Motor neuron (in vitro differentiated cells): Measurements from ENCODE around the gene TMEM132D. TPM values are rescaled to one million over a fixed set of nuclear protein-coding genes. Genes with fewer than 3 reads are reported as not detected.

Source experiments
- ATAC-seq, 8 experiments: fragments of 200-7000 bp; cut with Tn5 transposase; replicated peaks in 6 of 8; 2 replicates each; pipeline ENCODE4 v1.8.0; 2021; ENCODE audit warnings: mild to moderate bottlenecking in 8 of 8, moderate library complexity in 8 of 8
- H3K27ac ChIP-seq, 2 donors: fragments of 250-450 bp; sonication (Bioruptor Pico); 2 replicates each; pipeline ENCODE4 v1.9.0; 2021; ENCODE audit warnings: antibody characterized with exemption in 2 of 2, mild to moderate bottlenecking in 2 of 2, moderate library complexity in 1 of 2
- H3K4me1 ChIP-seq, 2 donors: fragments of 250-450 bp; sonication (Bioruptor Pico); replicated peaks in 1 of 2; 2 replicates each; pipeline ENCODE4 v1.6.1; 2021; ENCODE audit warnings: antibody characterized with exemption in 2 of 2, mild to moderate bottlenecking in 2 of 2, moderate library complexity in 1 of 2
- H3K4me3 ChIP-seq, 5 donors: fragments of 250-450 bp; sonication (Bioruptor Pico); 2 replicates each; pipeline ENCODE4 v1.9.0; 2021; ENCODE audit warnings: antibody characterized with exemption in 5 of 5, mild to moderate bottlenecking in 5 of 5, moderate library complexity in 4 of 5
- WGBS, 10 experiments: fragments of 450-650 bp; shearing (Covaris generic); methylation state at CpG; one replicate each; pipeline ENCODE4 v1.0.0; 2022; 5-methylcytosine and 5-hydroxymethylcytosine counted together
- in situ Hi-C, 9 experiments: fragments of 400-800 bp; cut with MboI; loops; one replicate each; pipeline ENCODE4 v1.15.0; 2021; ENCODE audit warnings: low sequenced_read_pairs in 9 of 9, low pct_unique_long_range_greater_than_20kb in 2 of 9; ENCODE audit not compliant: unreplicated experiment in 9 of 9
- total RNA-seq, 8 experiments: library from RNA; unstranded; fragments of 300-600 nt; gene quantifications; 2 replicates each; pipeline versions ENCODE4 v1.2.3 to v1.2.4, GENCODE V29; 2022

TMEM132D gene
- total RNA-seq, 8 experiments from 2014 or later, result 0.17 to 5.7 (median 1.5) TPM; not detected in 1

DNA sequence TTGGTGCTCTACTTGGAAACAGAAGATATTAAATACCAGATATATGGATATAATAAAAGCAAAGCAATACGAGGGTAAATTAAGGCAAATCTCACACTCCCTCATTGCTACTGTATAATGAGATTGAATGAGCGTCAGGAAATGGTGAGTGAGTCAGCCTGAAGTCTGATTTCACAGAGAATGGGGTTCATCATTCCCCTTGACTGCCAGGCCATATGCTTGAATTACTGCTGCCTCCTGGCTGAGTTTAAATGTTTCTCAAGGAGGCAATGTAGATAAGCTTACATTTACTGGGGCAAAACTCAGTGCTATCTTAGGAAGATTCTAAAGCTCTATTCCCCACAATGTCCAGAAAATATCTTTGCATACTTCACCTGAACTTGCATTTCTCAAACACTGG is 380.2 kb downstream of the TMEM132D start:
- H3K4me1 ChIP-seq, result no peaks in the 10 kb centered on the region
- H3K27ac ChIP-seq, result no peak overlapping the region
- no peak overlapping the region for H3K4me3 ChIP-seq
- peak in 1 of 8 experiments; percentile 43 for ATAC-seq
- 0 to 100% (median 42%) methylated on average over 1 to 2 of the region's 2 CpGs; no CpG with 5 or more reads in 4 of the 10 experiments for WGBS, 10 experiments
- in situ Hi-C loops, result no loop called here

DNA sequence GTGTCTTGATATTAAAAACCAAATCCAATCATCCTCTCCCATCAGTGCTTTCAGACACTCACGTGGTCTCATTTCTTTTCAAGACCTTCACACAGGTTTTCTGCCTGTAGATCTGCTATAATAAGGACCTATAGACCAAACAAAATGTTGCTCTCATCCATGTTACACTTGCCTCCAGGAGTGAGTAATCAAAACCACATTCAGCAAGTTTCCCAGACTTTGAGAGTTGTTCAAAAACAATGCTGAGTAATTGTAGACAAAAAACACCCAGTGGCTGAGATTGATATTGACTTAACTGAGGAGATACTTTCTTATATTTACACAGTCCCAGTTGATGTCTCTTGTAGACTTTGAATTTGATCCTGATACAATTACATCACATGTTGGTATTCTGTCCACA is 383.1 kb downstream of the TMEM132D start:
- peak in 2 of 8 experiments; percentile 17 to 67 for ATAC-seq
- in situ Hi-C loops, result no loop called here
- 0 to 90% (median 0%) methylated on average over 1 of the region's 1 CpG; no CpG with 5 or more reads in 5 of the 10 experiments for WGBS, 10 experiments

DNA sequence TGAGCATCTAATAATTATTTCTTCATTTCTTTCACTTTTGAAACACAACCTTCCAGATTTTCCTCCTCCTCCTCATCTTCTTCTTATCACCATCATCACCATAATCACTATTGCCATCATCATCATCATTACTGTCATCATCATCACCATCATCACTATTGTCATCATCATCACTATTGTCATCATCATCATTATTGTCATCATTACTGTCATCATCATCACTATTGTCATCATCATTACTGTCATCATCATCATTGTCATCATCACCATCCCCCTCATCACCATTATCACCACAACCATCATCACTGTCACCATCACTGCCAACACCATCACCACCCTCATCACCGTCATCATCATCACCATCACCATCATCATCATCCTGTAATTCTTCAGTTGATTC is 400.0 kb downstream of the TMEM132D start:
- ATAC-seq, result no peak
- Histone ChIP-seq H3K4me3 (no peak overlapping the region), H3K4me1 (no peaks in the 10 kb centered on the region), H3K27ac (no peak overlapping the region)
- WGBS, 10 experiments, result 0 to 89% (median 28%) methylated on average over 1 of the region's 1 CpG; no CpG with 5 or more reads in 2 of the 10 experiments
- in situ Hi-C loops, result no loop called here

More for the DNA sequence above, 383.1 kb downstream of the TMEM132D start:
- Histone ChIP-seq H3K4me3 (no peak overlapping the region), H3K27ac (no peak overlapping the region), H3K4me1 (no peaks in the 10 kb centered on the region)

GRCh38 chr12:129496226-129496625 is 407.6 kb downstream of the TMEM132D start:
- H3K4me3 ChIP-seq, result no peak overlapping the region
- 11 to 78% (median 39%) methylated on average over 4 to 6 of the region's 6 CpGs for WGBS, 10 experiments
- ATAC-seq, result peak in 2 of 8 experiments; percentile 9 to 27
- in situ Hi-C loops, result no loop called here
- H3K4me1 ChIP-seq, result no peaks in the 10 kb centered on the region
- H3K27ac ChIP-seq, result no peak overlapping the region

- in situ Hi-C loops, result no loop called here
- Histone ChIP-seq H3K4me3 (no peak overlapping the region), H3K4me1 (no peaks in the 10 kb centered on the region), H3K27ac (no peak overlapping the region)
- WGBS, 10 experiments, result 80 to 100% methylated on average over 1 of the region's 2 CpGs; no CpG with 5 or more reads in 8 of the 10 experiments
- no peak for ATAC-seq
Observed at GRCh38 chr12:129494766-129495165, 409.1 kb downstream of the TMEM132D start.

DNA sequence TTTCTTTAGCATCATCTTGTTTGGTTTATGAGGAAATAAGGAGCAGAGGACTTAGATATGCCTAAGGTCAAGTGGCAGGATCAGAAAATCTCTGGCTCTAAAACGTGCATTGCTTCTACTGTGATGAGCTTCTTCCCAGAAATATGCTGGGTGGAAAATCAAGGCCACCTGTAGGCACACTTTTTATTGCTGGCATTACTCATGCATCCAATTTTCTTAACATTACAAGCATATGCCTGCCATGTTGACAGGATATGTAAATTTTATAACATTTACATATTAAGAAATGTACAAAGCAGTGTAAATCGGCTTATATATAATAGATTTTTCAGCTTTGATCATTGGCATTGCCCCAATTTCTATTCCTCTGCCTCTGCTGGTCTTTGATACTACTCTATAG is 409.6 kb downstream of the TMEM132D start:
- in situ Hi-C loops, result no loop called here
- WGBS, 10 experiments, result 0 to 59% (median 13%) methylated on average over 1 to 2 of the region's 2 CpGs; no CpG with 5 or more reads in 4 of the 10 experiments
- Histone ChIP-seq H3K27ac (no peak overlapping the region), H3K4me1 (no peaks in the 10 kb centered on the region), H3K4me3 (no peak overlapping the region)
- ATAC-seq, result peak in 3 of 8 experiments; percentile 16 to 64 (median 59)

- Histone ChIP-seq H3K4me1 (no peaks in the 10 kb centered on the region), H3K4me3 (no peak overlapping the region), H3K27ac (no peak overlapping the region)
- ATAC-seq, result peak in 1 of 8 experiments; percentile 41
- WGBS, 10 experiments, result 0 to 86% (median 26%) methylated on average over 1 of the region's 1 CpG; no CpG with 5 or more reads in 2 of the 10 experiments
- in situ Hi-C loops, result no loop called here
Observed at GRCh38 chr12:129489100-129489676, 414.6 kb downstream of the TMEM132D start.

DNA sequence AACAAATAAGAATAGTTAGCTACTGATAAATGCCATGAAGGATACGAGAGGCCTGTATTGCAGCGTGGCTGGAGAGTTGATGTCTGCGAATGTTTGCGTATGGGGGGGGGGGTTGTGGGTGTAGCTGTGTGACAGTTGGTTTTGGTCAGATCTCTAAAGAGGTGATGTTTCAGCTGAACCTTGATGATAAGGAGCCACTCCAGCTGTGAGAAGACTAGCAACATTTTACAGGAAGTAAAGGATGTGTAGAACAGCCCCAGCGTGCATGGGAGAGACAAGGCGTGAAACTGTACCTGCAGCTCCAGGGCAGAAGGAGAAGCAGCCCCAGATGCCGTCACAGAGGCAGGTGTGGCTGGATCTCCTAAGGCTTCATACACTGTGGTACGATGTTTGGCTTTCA is 416.9 kb downstream of the TMEM132D start:
- WGBS, 10 experiments, result 33 to 90% (median 57%) methylated on average over 1 to 6 of the region's 8 CpGs; no CpG with 5 or more reads in 3 of the 10 experiments
- H3K4me3 ChIP-seq, result no peak overlapping the region
- H3K4me1 ChIP-seq, result no peaks in the 10 kb centered on the region
- in situ Hi-C loops, result no loop called here
- H3K27ac ChIP-seq, result no peak overlapping the region
- ATAC-seq, result no peak

DNA sequence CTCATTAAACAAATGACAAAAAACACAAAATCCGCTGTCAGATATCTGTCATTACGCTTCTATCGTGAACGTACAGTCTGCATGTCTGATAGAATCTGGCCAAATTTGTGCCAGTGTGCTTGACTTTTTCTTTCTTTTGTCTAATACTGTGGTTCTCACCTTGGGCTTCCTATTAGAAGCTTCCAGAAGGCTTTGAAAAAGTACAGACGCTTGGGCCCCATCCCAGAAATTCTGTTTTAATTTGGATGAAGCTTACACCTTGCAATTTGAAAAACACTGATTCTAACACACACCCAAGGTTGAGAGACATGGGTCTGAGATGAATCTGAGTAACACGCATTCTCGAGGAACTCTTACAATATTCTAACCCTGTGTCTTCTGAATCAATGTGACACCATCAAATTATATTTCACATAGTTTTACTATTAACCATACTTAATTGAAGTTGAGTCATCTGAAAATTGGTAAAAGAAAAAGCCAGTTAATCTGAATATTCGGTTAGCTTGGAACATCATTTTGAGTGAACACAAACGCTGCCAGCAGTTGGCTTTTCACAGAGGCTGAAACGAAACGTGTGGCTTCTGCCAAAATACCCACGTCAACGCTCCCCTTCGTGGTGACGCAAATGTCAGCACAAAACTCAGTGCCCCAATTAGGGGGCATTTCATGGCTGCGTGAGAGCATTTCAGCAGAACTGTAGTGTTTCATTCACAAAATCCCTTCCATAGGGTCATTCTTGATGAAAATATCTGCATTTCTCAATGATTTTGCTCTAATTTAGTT is 420.5 kb downstream of the TMEM132D start:
- no peaks in the 10 kb centered on the region for H3K4me1 ChIP-seq
- in situ Hi-C loops, result no loop called here
- WGBS, 10 experiments, result 12 to 100% (median 47%) methylated on average over 3 to 16 of the region's 16 CpGs; no CpG with 5 or more reads in 1 of the 10 experiments
- no peak for ATAC-seq
- H3K4me3 ChIP-seq, result no peak overlapping the region
- H3K27ac ChIP-seq, result no peak overlapping the region

DNA sequence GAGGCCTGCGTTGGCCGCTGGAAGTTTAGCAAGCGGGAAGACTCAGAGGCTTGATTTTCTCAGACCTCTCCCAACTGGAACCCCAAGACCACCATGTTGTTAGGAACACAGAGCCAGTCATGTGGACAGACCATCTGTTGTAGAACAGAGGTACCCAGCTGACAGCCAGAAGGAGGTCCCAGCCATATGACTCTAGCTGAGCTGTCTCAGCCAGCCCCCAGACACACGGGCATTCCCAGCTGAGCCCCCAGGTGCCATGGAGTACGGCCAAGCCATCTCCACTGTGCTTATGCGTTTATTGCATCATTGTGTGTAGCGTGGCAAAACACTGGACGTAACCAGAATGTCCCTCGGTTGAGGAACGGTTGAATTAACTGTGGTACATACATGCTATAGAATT is 421.9 kb downstream of the TMEM132D start:
- ATAC-seq, result no peak
- in situ Hi-C loops, result no loop called here
- H3K4me3 ChIP-seq, result no peak overlapping the region
- WGBS, 10 experiments, result 13 to 80% (median 40%) methylated on average over 1 to 6 of the region's 10 CpGs; no CpG with 5 or more reads in 3 of the 10 experiments
- H3K4me1 ChIP-seq, result no peaks in the 10 kb centered on the region
- H3K27ac ChIP-seq, result no peak overlapping the region

- ATAC-seq, result peak in 1 of 8 experiments; percentile 72
- Histone ChIP-seq H3K4me3 (no peak overlapping the region), H3K4me1 (no peaks in the 10 kb centered on the region), H3K27ac (no peak overlapping the region)
- WGBS, 10 experiments, result 10 to 100% (median 32%) methylated on average over 1 to 5 of the region's 5 CpGs; no CpG with 5 or more reads in 1 of the 10 experiments
- in situ Hi-C loops, result no loop called here
Observed at GRCh38 chr12:129470196-129470595, 433.6 kb downstream of the TMEM132D start.

- ATAC-seq, result peak in 2 of 8 experiments; percentile 56 to 83
- no peak overlapping the region for H3K27ac ChIP-seq
Observed at GRCh38 chr12:129467726-129468125, 436.1 kb downstream of the TMEM132D start.

GRCh38 chr12:129467289-129467688 is 436.5 kb downstream of the TMEM132D start:
- Histone ChIP-seq H3K4me3 (no peak overlapping the region), H3K27ac (no peak overlapping the region), H3K4me1 (no peaks in the 10 kb centered on the region)
- ATAC-seq, result peak in 2 of 8 experiments; percentile 64 to 90
- 0 to 83% (median 0%) methylated on average over 1 of the region's 1 CpG; no CpG with 5 or more reads in 5 of the 10 experiments for WGBS, 10 experiments
- in situ Hi-C loops, result no loop called here

More at GRCh38 chr12:129467726-129468125, 436.1 kb downstream of the TMEM132D start:
- in situ Hi-C loops, result no loop called here
- H3K4me1 ChIP-seq, result no peaks in the 10 kb centered on the region
- H3K4me3 ChIP-seq, result no peak overlapping the region
- WGBS, 10 experiments, result 22 to 61% (median 31%) methylated on average over 1 to 6 of the region's 6 CpGs; no CpG with 5 or more reads in 4 of the 10 experiments
